K562 (cell line): ENCODE data around the gene RSPO1. TPM values are rescaled to one million over a fixed set of nuclear protein-coding genes. Genes with fewer than 3 reads are reported as not detected.
A peak's percentile ranks its signal among the peaks of the same experiment; 100 is the strongest.

Source experiments
- CHD1 ChIP-seq: fragments of 200-600 bp; sonication (generic); IDR thresholded peaks from one replicate; pipeline ENCODE4 v1.6.1; 2012; ENCODE audit warnings: mild to moderate bottlenecking, moderate library complexity, low read length, inconsistent platforms
- EHMT2 ChIP-seq: fragments of 450-650 bp; IDR thresholded peaks from 2 replicates; pipeline ENCODE4 v1.6.1; 2018; ENCODE audit warnings: antibody characterized with exemption
- ELF2 ChIP-seq: fragments of 250-450 bp; sonication (Bioruptor Pico); IDR thresholded peaks from 2 replicates; pipeline ENCODE4 v1.5.0; 2021; ENCODE audit warnings: mild to moderate bottlenecking
- FOSL1 ChIP-seq: fragments of 200-800 bp; sonication (Bioruptor generic); conservative IDR thresholded peaks from 2 replicates; pipeline ENCODE4 v1.6.1; 2016; ENCODE audit warnings: missing genetic modification characterization, missing compliant biosample characterization
- FOXK2 ChIP-seq, 2 experiments: fragments of 450-650 bp; IDR thresholded peaks in 1 of 2; conservative IDR thresholded peaks in 1 of 2; 2 replicates each; pipeline ENCODE4 v1.6.1; 2016; ENCODE audit warnings: low read depth in 2 of 2, mild to moderate bottlenecking in 1 of 2
- HDAC8 ChIP-seq: fragments of 450-650 bp; IDR thresholded peaks from 2 replicates; pipeline ENCODE4 v1.6.1; 2016; ENCODE audit warnings: mild to moderate bottlenecking, missing genetic modification characterization, moderate library complexity, missing compliant biosample characterization
- LCOR ChIP-seq: sonication (generic); formaldehyde crosslinking; IDR thresholded peaks from 2 replicates; pipeline ENCODE4 v1.8.0; 2022; ENCODE audit warnings: mild to moderate bottlenecking, missing genetic modification reagents
- NEUROD1 ChIP-seq: fragments of 150-350 bp; IDR thresholded peaks from 2 replicates; pipeline ENCODE4 v1.6.1; 2014; ENCODE audit warnings: borderline replicate concordance, low read length, low read depth; ENCODE audit not compliant: partially characterized antibody
- SMARCE1 ChIP-seq: fragments of 450-650 bp; IDR thresholded peaks from 2 replicates; pipeline ENCODE4 v1.7.1; 2016; ENCODE audit warnings: mild to moderate bottlenecking
- SUPT5H ChIP-seq: fragments of 450-650 bp; IDR thresholded peaks from 2 replicates; pipeline ENCODE4 v1.6.1; 2016
- TOE1 ChIP-seq, 2 experiments: fragments of 450-650 bp in 1 of 2; sonication (generic) in 1 of 2; formaldehyde crosslinking in 1 of 2; IDR thresholded peaks; 2 replicates each; pipeline versions ENCODE4 v1.7.1 to v1.8.0; 2016 to 2022; ENCODE audit warnings: borderline replicate concordance in 2 of 2, mild to moderate bottlenecking in 2 of 2, antibody characterized with exemption in 1 of 2, inconsistent platforms in 1 of 2, low read depth in 1 of 2, missing genetic modification reagents in 1 of 2, moderate library complexity in 1 of 2
- ZNF586 ChIP-seq: fragments of 450-650 bp; formaldehyde crosslinking; conservative IDR thresholded peaks from 2 replicates; pipeline ENCODE4 v1.4.0; 2020; ENCODE audit warnings: mild to moderate bottlenecking, moderate library complexity
- polyA plus RNA-seq, 8 experiments: library from polyadenylated mRNA; depleted of rRNA in 4 of 8; stranded (reverse) in 5 of 8; unstranded in 3 of 8; fragments of >200 nt; fragmentation: Nextera tagmentation in 2 of 8; fragmentation: Illumina TruSeq in 1 of 8; extraction: Ambion mirVana in 2 of 8; extraction: Trizol in 1 of 8; gene quantifications; 2 replicates each; pipeline versions ENCODE4 v1.2.1 to v1.2.3, GENCODE V29; 2011 to 2014; ENCODE audit warnings: inconsistent platforms in 1 of 8, missing spikeins in 1 of 8
- total RNA-seq, 7 experiments: library from RNA; depleted of rRNA in 6 of 7; stranded (reverse); fragments of >200 nt in 6 of 7; fragmentation: Illumina TruSeq in 2 of 7; extraction: Trizol in 2 of 7; gene quantifications; 2 replicates each; pipeline versions ENCODE4 v1.2.1 to v1.2.3, GENCODE V29; 2011 to 2021; ENCODE audit warnings: low replicate concordance in 1 of 7
- TF ChIP-seq, protein P1 (sequence below), 2 experiments: IDR thresholded peaks; 2 replicates each; pipeline ENCODE4 v1.6.1; 2012; ENCODE audit warnings: improper control_type of control experiment in 2 of 2, low read depth in 2 of 2, low read length in 2 of 2, borderline replicate concordance in 1 of 2
- TF ChIP-seq, protein P2 (sequence below): fragments of 250-450 bp; sonication (Bioruptor Pico); IDR thresholded peaks from 2 replicates; pipeline ENCODE4 v1.9.0; 2021; ENCODE audit warnings: mild to moderate bottlenecking, inconsistent platforms
- TF ChIP-seq, protein P3 (sequence below): conservative IDR thresholded peaks from 2 replicates; pipeline ENCODE4 v1.6.1; 2011; ENCODE audit warnings: low read depth, mild to moderate bottlenecking, low read length; ENCODE audit not compliant: control insufficient read depth
- TF ChIP-seq, protein P4 (sequence below): IDR thresholded peaks from 2 replicates; pipeline ENCODE4 v1.6.1; 2011; ENCODE audit not compliant: insufficient read length; ENCODE audit errors: extremely low read depth
- TF ChIP-seq, protein P5 (sequence below), 2 experiments: fragments of 450-650 bp in 1 of 2; sonication (generic) in 1 of 2; formaldehyde crosslinking in 1 of 2; IDR thresholded peaks in 1 of 2; conservative IDR thresholded peaks in 1 of 2; 2 replicates each; pipeline versions ENCODE4 v1.6.1 to v1.8.1; 2016 to 2023; ENCODE audit warnings: mild to moderate bottlenecking in 2 of 2, moderate library complexity in 2 of 2, inconsistent platforms in 1 of 2, missing genetic modification reagents in 1 of 2

The RSPO1 gene
- total and polyA plus RNA-seq, 9 of the 15 experiments (the other 6 are each of a cell fraction or from before 2014, with no cell fraction given), result not detected

DNA sequence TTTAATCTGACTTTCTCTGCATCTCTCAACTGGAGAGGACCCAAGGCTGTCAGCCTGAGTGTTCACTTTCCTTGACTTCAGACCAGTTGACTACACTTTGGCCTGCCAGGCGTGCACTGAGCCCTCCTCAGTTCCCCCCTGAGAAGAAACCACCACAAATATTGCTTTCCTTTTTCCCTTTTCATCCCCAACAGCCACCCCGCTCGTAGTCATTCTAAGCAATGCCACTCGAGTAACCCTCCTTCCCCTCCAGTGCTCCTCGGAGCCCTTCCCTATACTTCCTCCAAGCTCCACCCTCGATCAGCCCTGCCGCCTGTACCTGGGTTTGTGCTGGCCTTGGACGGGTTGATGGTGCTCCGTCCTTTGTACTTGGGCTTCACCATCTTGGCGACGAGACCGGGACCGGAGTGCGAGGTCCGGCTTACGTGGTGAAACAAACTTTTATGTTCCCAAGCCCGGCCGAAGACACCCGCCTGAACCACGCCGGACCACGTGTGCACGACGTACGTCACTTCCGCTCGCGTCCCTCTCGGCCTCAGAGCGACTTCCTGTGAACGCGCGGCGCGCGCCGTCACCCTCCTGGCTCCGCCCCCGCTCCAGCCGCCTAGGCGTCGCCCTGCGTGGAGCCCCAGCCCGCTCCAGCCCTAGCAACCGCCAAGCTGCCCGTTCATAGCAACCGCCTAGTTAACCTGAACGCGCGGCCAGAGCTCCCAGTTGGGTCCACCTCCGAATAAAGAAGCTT is 39.1 kb downstream of the RSPO1 start, which contains the start of gene GNL2 (continued):
- TF ChIP-seq, protein P1, sequence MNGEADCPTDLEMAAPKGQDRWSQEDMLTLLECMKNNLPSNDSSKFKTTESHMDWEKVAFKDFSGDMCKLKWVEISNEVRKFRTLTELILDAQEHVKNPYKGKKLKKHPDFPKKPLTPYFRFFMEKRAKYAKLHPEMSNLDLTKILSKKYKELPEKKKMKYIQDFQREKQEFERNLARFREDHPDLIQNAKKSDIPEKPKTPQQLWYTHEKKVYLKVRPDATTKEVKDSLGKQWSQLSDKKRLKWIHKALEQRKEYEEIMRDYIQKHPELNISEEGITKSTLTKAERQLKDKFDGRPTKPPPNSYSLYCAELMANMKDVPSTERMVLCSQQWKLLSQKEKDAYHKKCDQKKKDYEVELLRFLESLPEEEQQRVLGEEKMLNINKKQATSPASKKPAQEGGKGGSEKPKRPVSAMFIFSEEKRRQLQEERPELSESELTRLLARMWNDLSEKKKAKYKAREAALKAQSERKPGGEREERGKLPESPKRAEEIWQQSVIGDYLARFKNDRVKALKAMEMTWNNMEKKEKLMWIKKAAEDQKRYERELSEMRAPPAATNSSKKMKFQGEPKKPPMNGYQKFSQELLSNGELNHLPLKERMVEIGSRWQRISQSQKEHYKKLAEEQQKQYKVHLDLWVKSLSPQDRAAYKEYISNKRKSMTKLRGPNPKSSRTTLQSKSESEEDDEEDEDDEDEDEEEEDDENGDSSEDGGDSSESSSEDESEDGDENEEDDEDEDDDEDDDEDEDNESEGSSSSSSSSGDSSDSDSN (IDR thresholded peaks at IDR 0.05; ENCODE audit: borderline replicate concordance in 1 of 2, low read depth in 2 of 2, low read length in 2 of 2), result 0 out of 4 replicates have a peak, but pooled peaks of 1 of the 2 experiments have one; percentile 50
- TF ChIP-seq EHMT2 (0 out of 2 replicates have a peak, but pooled peaks have one; percentile 22), ZNF586 (CRISPR knock-in tag) (no peak), LCOR (CRISPR knock-in tag) (peak; percentile 70; the same call in 1 of the 2 replicates), FOXK2 (conservative IDR thresholded peaks at IDR 0.05 in 1 of 2, IDR thresholded peaks at IDR 0.05 in 1 of 2; ENCODE audit: low read depth in 2 of 2) (peak in 1 of 2 experiments; percentile 78; a peak in 2 of 4 replicates), CHD1 (peak; percentile 23), NEUROD1 (peak; percentile 45), SMARCE1 (peak; percentile 27; the same call in 1 of the 2 replicates), TOE1 (IDR thresholded peaks at IDR 0.05; ENCODE audit: borderline replicate concordance) (peak; percentile 69), TOE1 (CRISPR knock-in tag; IDR thresholded peaks at IDR 0.05; ENCODE audit: borderline replicate concordance, low read depth) (no peak), FOSL1 (tag) (peak; percentile 28; the same call in 1 of the 2 replicates), SUPT5H (peak; percentile 96), HDAC8 (tag) (peak; percentile 78; the same call in 1 of the 2 replicates), ELF2 (0 out of 2 replicates have a peak, but pooled peaks have one; percentile 11)
- TF ChIP-seq, protein P2, sequence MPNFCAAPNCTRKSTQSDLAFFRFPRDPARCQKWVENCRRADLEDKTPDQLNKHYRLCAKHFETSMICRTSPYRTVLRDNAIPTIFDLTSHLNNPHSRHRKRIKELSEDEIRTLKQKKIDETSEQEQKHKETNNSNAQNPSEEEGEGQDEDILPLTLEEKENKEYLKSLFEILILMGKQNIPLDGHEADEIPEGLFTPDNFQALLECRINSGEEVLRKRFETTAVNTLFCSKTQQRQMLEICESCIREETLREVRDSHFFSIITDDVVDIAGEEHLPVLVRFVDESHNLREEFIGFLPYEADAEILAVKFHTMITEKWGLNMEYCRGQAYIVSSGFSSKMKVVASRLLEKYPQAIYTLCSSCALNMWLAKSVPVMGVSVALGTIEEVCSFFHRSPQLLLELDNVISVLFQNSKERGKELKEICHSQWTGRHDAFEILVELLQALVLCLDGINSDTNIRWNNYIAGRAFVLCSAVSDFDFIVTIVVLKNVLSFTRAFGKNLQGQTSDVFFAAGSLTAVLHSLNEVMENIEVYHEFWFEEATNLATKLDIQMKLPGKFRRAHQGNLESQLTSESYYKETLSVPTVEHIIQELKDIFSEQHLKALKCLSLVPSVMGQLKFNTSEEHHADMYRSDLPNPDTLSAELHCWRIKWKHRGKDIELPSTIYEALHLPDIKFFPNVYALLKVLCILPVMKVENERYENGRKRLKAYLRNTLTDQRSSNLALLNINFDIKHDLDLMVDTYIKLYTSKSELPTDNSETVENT, result peak; percentile 45
- TF ChIP-seq, protein P3, sequence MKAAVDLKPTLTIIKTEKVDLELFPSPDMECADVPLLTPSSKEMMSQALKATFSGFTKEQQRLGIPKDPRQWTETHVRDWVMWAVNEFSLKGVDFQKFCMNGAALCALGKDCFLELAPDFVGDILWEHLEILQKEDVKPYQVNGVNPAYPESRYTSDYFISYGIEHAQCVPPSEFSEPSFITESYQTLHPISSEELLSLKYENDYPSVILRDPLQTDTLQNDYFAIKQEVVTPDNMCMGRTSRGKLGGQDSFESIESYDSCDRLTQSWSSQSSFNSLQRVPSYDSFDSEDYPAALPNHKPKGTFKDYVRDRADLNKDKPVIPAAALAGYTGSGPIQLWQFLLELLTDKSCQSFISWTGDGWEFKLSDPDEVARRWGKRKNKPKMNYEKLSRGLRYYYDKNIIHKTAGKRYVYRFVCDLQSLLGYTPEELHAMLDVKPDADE, result peak; percentile 77; the same call in 1 of the 2 replicates
- TF ChIP-seq, protein P4, sequence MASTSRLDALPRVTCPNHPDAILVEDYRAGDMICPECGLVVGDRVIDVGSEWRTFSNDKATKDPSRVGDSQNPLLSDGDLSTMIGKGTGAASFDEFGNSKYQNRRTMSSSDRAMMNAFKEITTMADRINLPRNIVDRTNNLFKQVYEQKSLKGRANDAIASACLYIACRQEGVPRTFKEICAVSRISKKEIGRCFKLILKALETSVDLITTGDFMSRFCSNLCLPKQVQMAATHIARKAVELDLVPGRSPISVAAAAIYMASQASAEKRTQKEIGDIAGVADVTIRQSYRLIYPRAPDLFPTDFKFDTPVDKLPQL, result no peak
- TF ChIP-seq, protein P5, sequence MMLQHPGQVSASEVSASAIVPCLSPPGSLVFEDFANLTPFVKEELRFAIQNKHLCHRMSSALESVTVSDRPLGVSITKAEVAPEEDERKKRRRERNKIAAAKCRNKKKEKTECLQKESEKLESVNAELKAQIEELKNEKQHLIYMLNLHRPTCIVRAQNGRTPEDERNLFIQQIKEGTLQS (IDR thresholded peaks at IDR 0.05), result peak; percentile 53; the same call in 1 of the 2 replicates
- TF ChIP-seq, protein P5 (CRISPR knock-in tag; conservative IDR thresholded peaks at IDR 0.05), result 0 out of 2 replicates have a peak, but pooled peaks have one; percentile 20
